Transverse colon (tissue), 4 donors: ENCODE measurements around the gene ADAM17. TPM values are rescaled to one million over a fixed set of nuclear protein-coding genes. Genes with fewer than 3 reads are reported as not detected.
A peak's percentile ranks its signal among the peaks of the same experiment; 100 is the strongest.
"Not testable (repeated sequence)": the region's sequence is repeated elsewhere in the genome, so short reads cannot be mapped to it uniquely, and the experiment has no call there.

ENCODE experiments used
- DNase-seq: peaks from one replicate; pipeline ENCODE4 v3.0.0-alpha.2; 2019
- H3K27ac ChIP-seq, 4 donors: fragments of 200-600 bp; sonication (generic); 2 replicates each; pipeline ENCODE4 v1.5.1; 2016 to 2018; ENCODE audit warnings: inconsistent platforms in 4 of 4
- H3K27me3 ChIP-seq: fragments of 200-600 bp; sonication (generic); 2 replicates; pipeline ENCODE4 v1.5.1; 2017; ENCODE audit warnings: inconsistent platforms
- H3K36me3 ChIP-seq, 4 donors: fragments of 200-600 bp; sonication (generic); 2 replicates each; pipeline ENCODE4 v1.5.1; 2017 to 2019; ENCODE audit warnings: inconsistent platforms in 4 of 4
- H3K4me1 ChIP-seq, 4 donors: fragments of 200-600 bp; sonication (generic); 2 replicates each; pipeline ENCODE4 v1.5.1; 2017 to 2020; ENCODE audit warnings: inconsistent platforms in 4 of 4
- H3K4me3 ChIP-seq, 4 donors: fragments of 200-600 bp; sonication (generic); 1 replicate in 1 of 4; 2 replicates in 3 of 4; pipeline versions ENCODE4 v1.5.1 to v1.6.1; 2017 to 2019; ENCODE audit warnings: inconsistent platforms in 4 of 4
- H3K9me3 ChIP-seq, 2 donors: fragments of 200-600 bp; sonication (generic); 2 replicates each; pipeline ENCODE4 v1.5.1; 2017 to 2019; ENCODE audit warnings: inconsistent platforms in 2 of 2
- CTCF ChIP-seq, 5 experiments: fragments of 200-600 bp in 3 of 5; fragments of 450-650 bp in 2 of 5; sonication (generic) in 3 of 5; IDR thresholded peaks; 1 replicate in 2 of 5; 2 replicates in 3 of 5; pipeline ENCODE4 v1.5.1; 2016 to 2017; ENCODE audit warnings: antibody characterized with exemption in 5 of 5, inconsistent platforms in 3 of 5, mild to moderate bottlenecking in 2 of 5, moderate library complexity in 1 of 5
- EP300 ChIP-seq: sonication (generic); formaldehyde crosslinking; IDR thresholded peaks from one replicate; pipeline ENCODE4 v1.6.1; 2017; ENCODE audit warnings: antibody characterized with exemption, low read depth
- POLR2A ChIP-seq: fragments of 450-650 bp; IDR thresholded peaks from one replicate; pipeline ENCODE4 v1.6.1; 2016; ENCODE audit warnings: antibody characterized with exemption, mild to moderate bottlenecking, moderate library complexity
- POLR2AphosphoS5 ChIP-seq, 3 donors: sonication (generic); formaldehyde crosslinking; IDR thresholded peaks; one replicate each; pipeline ENCODE4 v1.6.1; 2016; ENCODE audit warnings: antibody characterized with exemption in 3 of 3
- WGBS, 2 donors: methylation state at CpG; one replicate each; pipeline ENCODE4 v1.1.5; 2018; ENCODE audit warnings: low coverage in 1 of 2; 5-methylcytosine and 5-hydroxymethylcytosine counted together
- in situ Hi-C, 4 donors: fragments of 200-750 bp; cut with MboI; loops; one replicate each; pipeline versions ENCODE4 v1.15.0 to v1.15.1; 2017; ENCODE audit warnings: low sequenced_read_pairs in 3 of 4, low pct_ligation_motif_present in 1 of 4, low pct_unique_long_range_greater_than_20kb in 1 of 4
- intact Hi-C: fragments of 100-400 bp; cut with DNase I; formaldehyde crosslinking; loops from one replicate; pipeline ENCODE4 v1.15.1; 2023; ENCODE audit warnings: low total_unique reads
- total RNA-seq, 4 donors: library from RNA; depleted of rRNA; stranded (reverse); fragments of >200 nt; gene quantifications; one replicate each; pipeline ENCODE4 v1.1.0, GENCODE V29; 2016

ADAM17 gene
- total RNA-seq, 4 donors from 2014 or later: 11.2 to 36.4 (median 17.0) TPM

- 84 to 92% methylated on average over 8 to 10 of the region's 10 CpGs for WGBS, 2 donors
- DNase-seq: no peak
- peaks cover 0 to 26% (median 2%) of the 10 kb centered on the region in 4 donors for H3K36me3 ChIP-seq
- no peak overlapping the region for H3K4me3 ChIP-seq
- TF ChIP-seq EP300 (no peak), POLR2A (no peak)
- H3K27me3 ChIP-seq: no peaks in the 10 kb centered on the region
- H3K4me1 ChIP-seq: peaks cover 11 to 46% (median 18%) of the 10 kb centered on the region in 4 donors
- intact Hi-C loops (no loop called here), in situ Hi-C loops (no loop called here)
- H3K9me3 ChIP-seq: peaks cover 13% of the 10 kb centered on the region in 2 donors
- no peak overlapping the region for H3K27ac ChIP-seq
Measured at GRCh38 chr2:9596621-9597311, 41.1 kb upstream of the ADAM17 start.

GRCh38 chr2:9595746-9596145 lies 40.1 kb upstream of the ADAM17 start:
- Histone ChIP-seq H3K4me1 (peaks cover 11 to 46% (median 18%) of the 10 kb centered on the region in 4 donors), H3K27me3 (no peaks in the 10 kb centered on the region), H3K27ac (no peak overlapping the region), H3K36me3 (peaks cover 0 to 26% (median 2%) of the 10 kb centered on the region in 4 donors), H3K4me3 (no peak overlapping the region), H3K9me3 (peaks cover 13% of the 10 kb centered on the region in 2 donors)
- TF ChIP-seq EP300: no peak
- TF ChIP-seq CTCF (IDR thresholded peaks at IDR 0.05): no peak
- no peak for TF ChIP-seq POLR2AphosphoS5 (IDR thresholded peaks at IDR 0.05)
- TF ChIP-seq POLR2A: no peak
- WGBS, 2 donors: 60 to 68% methylated on average over 2 of the region's 2 CpGs
- in situ Hi-C loops (no loop called here), intact Hi-C loops (no loop called here)
- DNase-seq: no peak

- H3K4me3 ChIP-seq, in situ Hi-C loops, DNase-seq, H3K27me3 ChIP-seq, intact Hi-C loops: not testable (repeated sequence)
- H3K9me3 ChIP-seq: peaks cover 13% of the 10 kb centered on the region in 2 donors
- WGBS, 2 donors: 77 to 89% methylated on average over 3 to 6 of the region's 6 CpGs
- H3K4me1 ChIP-seq: peaks cover 11 to 46% (median 18%) of the 10 kb centered on the region in 4 donors
- peaks cover 0 to 26% (median 2%) of the 10 kb centered on the region in 4 donors for H3K36me3 ChIP-seq
- H3K27ac ChIP-seq: peak overlapping the region; percentile 3 to 43 (median 20)
Measured at GRCh38 chr2:9595256-9595655, 39.6 kb upstream of the ADAM17 start.

GRCh38 chr2:9594366-9595054 lies 38.9 kb upstream of the ADAM17 start:
- no peak for DNase-seq
- Histone ChIP-seq H3K27me3 (no peaks in the 10 kb centered on the region), H3K27ac (peak overlapping the region; percentile 3 to 43 (median 20)), H3K9me3 (peaks cover 6 to 8% of the 10 kb centered on the region in 2 donors), H3K4me1 (peaks cover 11 to 46% (median 18%) of the 10 kb centered on the region in 4 donors), H3K4me3 (no peak overlapping the region), H3K36me3 (peaks cover 0 to 20% (median 0%) of the 10 kb centered on the region in 4 donors)
- intact Hi-C loops (no loop called here), in situ Hi-C loops (no loop called here)
- 66 to 80% methylated on average over 2 of the region's 2 CpGs for WGBS, 2 donors
- no peak for TF ChIP-seq CTCF (IDR thresholded peaks at IDR 0.05)
- TF ChIP-seq EP300: no peak
- TF ChIP-seq POLR2A: no peak
- TF ChIP-seq POLR2AphosphoS5 (IDR thresholded peaks at IDR 0.05): no peak

- Histone ChIP-seq H3K27ac (no peak overlapping the region), H3K4me3 (no peak overlapping the region), H3K36me3 (peaks cover 0 to 14% (median 0%) of the 10 kb centered on the region in 4 donors), H3K27me3 (no peaks in the 10 kb centered on the region), H3K4me1 (peaks cover 11 to 46% (median 18%) of the 10 kb centered on the region in 4 donors), H3K9me3 (peaks cover under 1 to 2% of the 10 kb centered on the region in 2 donors)
- intact Hi-C loops: no loop called here
- no peak for TF ChIP-seq CTCF (IDR thresholded peaks at IDR 0.05)
- no peak for DNase-seq
- 90 to 93% methylated on average over 4 of the region's 4 CpGs for WGBS, 2 donors
- in situ Hi-C loops: no loop called here
Measured at GRCh38 chr2:9593925-9594324, 38.3 kb upstream of the ADAM17 start.
